K562 (cell line): ENCODE data around the gene NELFA. TPM values are rescaled to one million over a fixed set of nuclear protein-coding genes. Genes with fewer than 3 reads are reported as not detected.

ENCODE experiments used
- CSDE1 ChIP-seq, 2 experiments: fragments of 450-650 bp; IDR thresholded peaks; 2 replicates each; pipeline ENCODE4 v1.6.1; 2016; ENCODE audit warnings: mild to moderate bottlenecking in 1 of 2
- DIDO1 ChIP-seq: fragments of 450-650 bp; IDR thresholded peaks from 2 replicates; pipeline ENCODE4 v1.6.1; 2016; ENCODE audit warnings: low read depth, missing biosample characterization, missing genetic modification characterization
- ETV6 ChIP-seq, 3 experiments: fragments of 150-350 bp in 1 of 3; sonication (generic) in 1 of 3; formaldehyde crosslinking in 1 of 3; IDR thresholded peaks; 2 replicates each; pipeline versions ENCODE4 v1.6.1 to v1.8.0; 2014 to 2022; ENCODE audit warnings: borderline replicate concordance in 2 of 3, low read depth in 2 of 3, antibody characterized with exemption in 1 of 3, low read length in 1 of 3, mild to moderate bottlenecking in 1 of 3, missing genetic modification reagents in 1 of 3
- HNRNPL ChIP-seq: fragments of 200-400 bp; formaldehyde crosslinking; IDR thresholded peaks from 2 replicates; pipeline ENCODE4 v1.6.1; 2017; ENCODE audit warnings: low read depth, mild to moderate bottlenecking, low read length
- KDM2B ChIP-seq: fragments of 250-450 bp; sonication (Bioruptor Pico); IDR thresholded peaks from 2 replicates; pipeline ENCODE4 v1.8.0; 2021; ENCODE audit warnings: mild to moderate bottlenecking, moderate library complexity
- MITF ChIP-seq: IDR thresholded peaks from 2 replicates; pipeline ENCODE4 v1.6.1; 2014; ENCODE audit warnings: antibody characterized with exemption
- NFATC3 ChIP-seq: fragments of 450-650 bp; IDR thresholded peaks from 2 replicates; pipeline ENCODE4 v1.6.1; 2017; ENCODE audit warnings: mild to moderate bottlenecking
- NFE2 ChIP-seq: IDR thresholded peaks from 2 replicates; pipeline ENCODE4 v1.6.1; 2014; ENCODE audit warnings: antibody characterized with exemption, low read depth
- NR2C2 ChIP-seq, 2 experiments: fragments of 200-800 bp in 1 of 2; sonication (Bioruptor generic) in 1 of 2; sonication (generic) in 1 of 2; formaldehyde crosslinking in 1 of 2; IDR thresholded peaks; 2 replicates each; pipeline versions ENCODE4 v1.6.1 to v1.8.0; 2016 to 2022; ENCODE audit warnings: mild to moderate bottlenecking in 1 of 2, missing compliant biosample characterization in 1 of 2, missing genetic modification characterization in 1 of 2, missing genetic modification reagents in 1 of 2
- NR2F6 ChIP-seq: fragments of 450-650 bp; formaldehyde crosslinking; IDR thresholded peaks from 2 replicates; pipeline ENCODE4 v1.4.0; 2020; ENCODE audit warnings: mild to moderate bottlenecking
- NR3C1 ChIP-seq: sonication (generic); formaldehyde crosslinking; IDR thresholded peaks from 2 replicates; pipeline ENCODE4 v1.8.1; 2022; ENCODE audit warnings: missing genetic modification reagents
- PHF8 ChIP-seq: fragments of 200-600 bp; sonication (generic); IDR thresholded peaks from 2 replicates; pipeline ENCODE4 v1.6.1; 2012; ENCODE audit warnings: mixed run types, mild to moderate bottlenecking, inconsistent platforms, low read length, moderate library complexity, borderline replicate concordance
- ZFP30 ChIP-seq: fragments of 250-450 bp; sonication (Bioruptor Pico); IDR thresholded peaks from 2 replicates; pipeline ENCODE4 v1.8.0; 2022; ENCODE audit warnings: moderate library complexity, mild to moderate bottlenecking, inconsistent platforms, borderline replicate concordance
- ZFP36 ChIP-seq: fragments of 150-350 bp; IDR thresholded peaks from 2 replicates; pipeline ENCODE4 v1.6.1; 2018; ENCODE audit warnings: low read length, low read depth; ENCODE audit not compliant: partially characterized antibody
- ZNF3 ChIP-seq: fragments of 250-450 bp; sonication (Bioruptor Pico); IDR thresholded peaks from 2 replicates; pipeline ENCODE4 v1.5.0; 2021; ENCODE audit warnings: mild to moderate bottlenecking, moderate library complexity
- ZNF583 ChIP-seq: fragments of 250-450 bp; sonication (Bioruptor Pico); IDR thresholded peaks from 2 replicates; pipeline ENCODE4 v1.4.0; 2020
- polyA plus RNA-seq, 8 experiments: library from polyadenylated mRNA; depleted of rRNA in 4 of 8; stranded (reverse) in 5 of 8; unstranded in 3 of 8; fragments of >200 nt; fragmentation: Nextera tagmentation in 2 of 8; fragmentation: Illumina TruSeq in 1 of 8; extraction: Ambion mirVana in 2 of 8; extraction: Trizol in 1 of 8; gene quantifications; 2 replicates each; pipeline versions ENCODE4 v1.2.1 to v1.2.3, GENCODE V29; 2011 to 2014; ENCODE audit warnings: inconsistent platforms in 1 of 8, missing spikeins in 1 of 8
- total RNA-seq, 7 experiments: library from RNA; depleted of rRNA in 6 of 7; stranded (reverse); fragments of >200 nt in 6 of 7; fragmentation: Illumina TruSeq in 2 of 7; extraction: Trizol in 2 of 7; gene quantifications; 2 replicates each; pipeline versions ENCODE4 v1.2.1 to v1.2.3, GENCODE V29; 2011 to 2021; ENCODE audit warnings: low replicate concordance in 1 of 7
- TF ChIP-seq, protein P1 (sequence below): fragments of 200-800 bp; sonication (Bioruptor generic); IDR thresholded peaks from 2 replicates; pipeline ENCODE4 v1.6.1; 2016; ENCODE audit warnings: missing genetic modification characterization, missing compliant biosample characterization
- TF ChIP-seq, protein P2 (sequence below): sonication (generic); formaldehyde crosslinking; IDR thresholded peaks from 2 replicates; pipeline ENCODE4 v1.8.0; 2022; ENCODE audit warnings: missing genetic modification reagents, mild to moderate bottlenecking, borderline replicate concordance
- TF ChIP-seq, protein P3 (sequence below): sonication (generic); formaldehyde crosslinking; IDR thresholded peaks from 2 replicates; pipeline ENCODE4 v1.8.1; 2022; ENCODE audit warnings: missing genetic modification reagents

Gene NELFA
- total and polyA plus RNA-seq, 9 of the 15 experiments (the other 6 are each of a cell fraction or from before 2014, with no cell fraction given), result 0.76 to 59.6 (median 14.8) TPM

DNA sequence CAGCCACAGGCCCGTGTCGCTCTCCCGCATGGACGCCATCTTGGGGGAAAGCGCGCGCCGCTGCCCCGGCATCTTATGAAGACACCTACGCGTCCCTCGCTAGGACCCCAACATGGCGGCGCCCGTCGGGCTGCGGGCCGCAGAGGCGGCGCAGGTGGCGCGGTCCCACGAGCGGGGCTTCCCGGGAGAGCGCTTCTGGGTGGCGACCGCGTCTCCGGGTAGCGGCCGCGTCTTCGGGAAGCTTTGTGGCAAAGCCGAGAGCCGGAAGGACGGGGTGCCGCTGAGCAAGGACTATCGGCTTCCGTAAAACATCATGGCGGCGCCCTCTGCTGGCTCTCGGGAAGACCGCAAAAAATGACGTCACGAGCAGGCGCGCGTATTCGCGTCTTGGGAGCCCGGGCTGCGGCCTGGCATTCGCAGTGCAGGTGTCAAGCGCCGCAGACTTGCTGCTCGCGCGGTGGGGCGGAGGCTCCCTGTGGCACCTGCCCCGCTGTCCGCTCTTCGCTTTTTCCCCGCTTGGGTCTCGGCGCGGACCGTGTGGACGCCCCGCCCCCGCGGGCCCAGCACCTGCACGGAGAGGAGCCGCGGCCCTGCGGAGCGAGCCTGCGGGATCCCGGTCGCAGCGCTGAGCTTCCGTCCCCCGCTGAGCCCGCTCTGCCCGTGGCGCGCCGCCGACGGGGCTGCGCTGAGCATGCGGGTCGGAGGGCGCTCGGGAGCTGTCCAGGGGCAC lies at the start of gene NELFA (continued):
- TF ChIP-seq NR2C2 (CRISPR knock-in tag; IDR thresholded peaks at IDR 0.05) (peak; percentile 47; the same call in 1 of the 2 replicates), NR2C2 (tag; IDR thresholded peaks at IDR 0.05) (peak; percentile 89), DIDO1 (tag) (peak; percentile 83), CSDE1 (IDR thresholded peaks at IDR 0.05) (peak; percentile 79 to 98), ZNF3 (CRISPR knock-in tag) (no peak), KDM2B (CRISPR knock-in tag) (peak; percentile 83; the same call in 1 of the 2 replicates), ETV6 (IDR thresholded peaks at IDR 0.05; ENCODE audit: borderline replicate concordance in 1 of 2, low read depth in 2 of 2, low read length in 1 of 2) (no peak), ETV6 (CRISPR knock-in tag; IDR thresholded peaks at IDR 0.05; ENCODE audit: borderline replicate concordance) (peak; percentile 12; the same call in 1 of the 2 replicates), ZFP30 (CRISPR knock-in tag) (no peak), ZNF583 (CRISPR knock-in tag) (peak; percentile 72), NR2F6 (CRISPR knock-in tag) (no peak), HNRNPL (peak; percentile 90), PHF8 (peak; percentile 92), NFATC3 (no peak), NR3C1 (CRISPR knock-in tag) (peak; percentile 87), MITF (no peak), ZFP36 (no peak), NFE2 (no peak)
- TF ChIP-seq, protein P1, sequence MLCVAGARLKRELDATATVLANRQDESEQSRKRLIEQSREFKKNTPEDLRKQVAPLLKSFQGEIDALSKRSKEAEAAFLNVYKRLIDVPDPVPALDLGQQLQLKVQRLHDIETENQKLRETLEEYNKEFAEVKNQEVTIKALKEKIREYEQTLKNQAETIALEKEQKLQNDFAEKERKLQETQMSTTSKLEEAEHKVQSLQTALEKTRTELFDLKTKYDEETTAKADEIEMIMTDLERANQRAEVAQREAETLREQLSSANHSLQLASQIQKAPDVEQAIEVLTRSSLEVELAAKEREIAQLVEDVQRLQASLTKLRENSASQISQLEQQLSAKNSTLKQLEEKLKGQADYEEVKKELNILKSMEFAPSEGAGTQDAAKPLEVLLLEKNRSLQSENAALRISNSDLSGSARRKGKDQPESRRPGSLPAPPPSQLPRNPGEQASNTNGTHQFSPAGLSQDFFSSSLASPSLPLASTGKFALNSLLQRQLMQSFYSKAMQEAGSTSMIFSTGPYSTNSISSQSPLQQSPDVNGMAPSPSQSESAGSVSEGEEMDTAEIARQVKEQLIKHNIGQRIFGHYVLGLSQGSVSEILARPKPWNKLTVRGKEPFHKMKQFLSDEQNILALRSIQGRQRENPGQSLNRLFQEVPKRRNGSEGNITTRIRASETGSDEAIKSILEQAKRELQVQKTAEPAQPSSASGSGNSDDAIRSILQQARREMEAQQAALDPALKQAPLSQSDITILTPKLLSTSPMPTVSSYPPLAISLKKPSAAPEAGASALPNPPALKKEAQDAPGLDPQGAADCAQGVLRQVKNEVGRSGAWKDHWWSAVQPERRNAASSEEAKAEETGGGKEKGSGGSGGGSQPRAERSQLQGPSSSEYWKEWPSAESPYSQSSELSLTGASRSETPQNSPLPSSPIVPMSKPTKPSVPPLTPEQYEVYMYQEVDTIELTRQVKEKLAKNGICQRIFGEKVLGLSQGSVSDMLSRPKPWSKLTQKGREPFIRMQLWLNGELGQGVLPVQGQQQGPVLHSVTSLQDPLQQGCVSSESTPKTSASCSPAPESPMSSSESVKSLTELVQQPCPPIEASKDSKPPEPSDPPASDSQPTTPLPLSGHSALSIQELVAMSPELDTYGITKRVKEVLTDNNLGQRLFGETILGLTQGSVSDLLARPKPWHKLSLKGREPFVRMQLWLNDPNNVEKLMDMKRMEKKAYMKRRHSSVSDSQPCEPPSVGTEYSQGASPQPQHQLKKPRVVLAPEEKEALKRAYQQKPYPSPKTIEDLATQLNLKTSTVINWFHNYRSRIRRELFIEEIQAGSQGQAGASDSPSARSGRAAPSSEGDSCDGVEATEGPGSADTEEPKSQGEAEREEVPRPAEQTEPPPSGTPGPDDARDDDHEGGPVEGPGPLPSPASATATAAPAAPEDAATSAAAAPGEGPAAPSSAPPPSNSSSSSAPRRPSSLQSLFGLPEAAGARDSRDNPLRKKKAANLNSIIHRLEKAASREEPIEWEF (CRISPR knock-in tag), result 0 out of 2 replicates have a peak, but pooled peaks have one; percentile 39
- TF ChIP-seq, protein P2, sequence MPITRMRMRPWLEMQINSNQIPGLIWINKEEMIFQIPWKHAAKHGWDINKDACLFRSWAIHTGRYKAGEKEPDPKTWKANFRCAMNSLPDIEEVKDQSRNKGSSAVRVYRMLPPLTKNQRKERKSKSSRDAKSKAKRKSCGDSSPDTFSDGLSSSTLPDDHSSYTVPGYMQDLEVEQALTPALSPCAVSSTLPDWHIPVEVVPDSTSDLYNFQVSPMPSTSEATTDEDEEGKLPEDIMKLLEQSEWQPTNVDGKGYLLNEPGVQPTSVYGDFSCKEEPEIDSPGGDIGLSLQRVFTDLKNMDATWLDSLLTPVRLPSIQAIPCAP, result peak; percentile 69; the same call in 1 of the 2 replicates
- TF ChIP-seq, protein P3, sequence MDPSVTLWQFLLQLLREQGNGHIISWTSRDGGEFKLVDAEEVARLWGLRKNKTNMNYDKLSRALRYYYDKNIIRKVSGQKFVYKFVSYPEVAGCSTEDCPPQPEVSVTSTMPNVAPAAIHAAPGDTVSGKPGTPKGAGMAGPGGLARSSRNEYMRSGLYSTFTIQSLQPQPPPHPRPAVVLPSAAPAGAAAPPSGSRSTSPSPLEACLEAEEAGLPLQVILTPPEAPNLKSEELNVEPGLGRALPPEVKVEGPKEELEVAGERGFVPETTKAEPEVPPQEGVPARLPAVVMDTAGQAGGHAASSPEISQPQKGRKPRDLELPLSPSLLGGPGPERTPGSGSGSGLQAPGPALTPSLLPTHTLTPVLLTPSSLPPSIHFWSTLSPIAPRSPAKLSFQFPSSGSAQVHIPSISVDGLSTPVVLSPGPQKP, result no peak
